Vagina (tissue), 2 donors: ENCODE data around the gene OTUB1.
A peak's percentile ranks its signal among the peaks of the same experiment; 100 is the strongest.

Experiments used
- CTCF ChIP-seq, 3 experiments: fragments of 450-650 bp in 2 of 3; fragments of 200-600 bp in 1 of 3; sonication (generic) in 1 of 3; IDR thresholded peaks; one replicate each; pipeline ENCODE4 v1.5.1; 2017 to 2019; ENCODE audit warnings: antibody characterized with exemption in 3 of 3, mild to moderate bottlenecking in 2 of 3, moderate library complexity in 2 of 3
- POLR2AphosphoS5 ChIP-seq, 2 donors: sonication (generic); formaldehyde crosslinking; IDR thresholded peaks; one replicate each; pipeline ENCODE4 v1.9.0; 2017; ENCODE audit warnings: antibody characterized with exemption in 2 of 2, mild to moderate bottlenecking in 2 of 2, low read depth in 1 of 2; ENCODE audit not compliant: insufficient read depth in 1 of 2

DNA sequence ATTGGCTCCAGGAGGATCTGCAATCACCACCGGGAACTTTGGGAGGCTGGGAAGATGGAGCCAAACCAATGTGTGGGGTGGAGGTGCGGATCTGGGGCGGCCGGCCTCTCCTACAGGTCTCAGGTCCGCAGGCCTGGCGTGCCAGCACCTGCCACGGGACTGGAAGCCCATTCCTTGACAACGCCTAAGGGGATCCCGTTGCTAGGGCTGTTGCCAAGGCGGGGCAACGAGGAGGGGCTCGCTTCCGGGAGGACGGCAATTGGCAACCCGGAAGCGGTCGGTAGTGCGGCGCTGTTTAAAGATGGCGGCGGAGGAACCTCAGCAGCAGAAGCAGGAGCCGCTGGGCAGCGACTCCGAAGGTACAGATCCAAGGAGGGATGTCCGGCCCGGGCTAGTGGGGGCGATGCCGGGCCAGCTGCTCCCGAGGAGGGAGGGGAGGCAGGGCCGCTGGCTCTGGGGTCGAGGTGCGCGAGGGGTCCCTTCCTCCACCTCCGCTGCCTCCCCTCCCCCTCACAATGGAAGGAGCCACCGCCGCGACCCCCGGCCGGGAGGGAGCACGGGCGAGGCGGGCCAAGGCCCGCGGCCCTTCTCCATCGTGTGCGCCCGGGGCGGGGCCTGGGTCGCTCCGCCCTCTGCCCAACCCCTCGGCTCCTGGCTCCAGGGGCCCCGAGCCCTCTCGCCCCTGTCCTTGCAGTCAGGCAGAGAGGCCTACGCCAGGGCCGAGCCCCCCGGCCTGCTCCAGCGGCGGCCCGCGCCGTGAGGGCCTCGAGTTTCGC, at the start of gene OTUB1:
- TF ChIP-seq CTCF (IDR thresholded peaks at IDR 0.05) = no peak
- peak; percentile 83 to 91 for TF ChIP-seq POLR2AphosphoS5 (IDR thresholded peaks at IDR 0.05; ENCODE audit: insufficient read depth in 1 of 2, low read depth in 1 of 2)
